HG03521 (cell line): Measurements from ENCODE around the gene SLC22A23.

Experiments used
- ATAC-seq: cut with Tn5 transposase; IDR thresholded peaks from one replicate; pipeline ENCODE4 v1.9.1; 2021; ENCODE audit warnings: mild to moderate bottlenecking, moderate library complexity; ENCODE audit not compliant: unreplicated experiment

Gene SLC22A23

GRCh38 chr6:3231247-3232016 is 225.4 kb downstream of the SLC22A23 start:
- no peak for ATAC-seq

GRCh38 chr6:3230900-3231246 is 226.0 kb downstream of the SLC22A23 start:
- no peak for ATAC-seq

GRCh38 chr6:3230256-3230882 is 226.5 kb downstream of the SLC22A23 start:
- no peak for ATAC-seq

GRCh38 chr6:3229566-3230178 is 227.2 kb downstream of the SLC22A23 start:
- no peak for ATAC-seq

GRCh38 chr6:3228771-3229565 is 227.9 kb downstream of the SLC22A23 start:
- no peak for ATAC-seq

GRCh38 chr6:3228046-3228671 is 228.7 kb downstream of the SLC22A23 start:
- no peak for ATAC-seq

- ATAC-seq, result no peak
Measured at GRCh38 chr6:3227363-3228045, 229.3 kb downstream of the SLC22A23 start, which contains the start of gene TUBB2B. Gene TUBB2B (minus strand): TSS chr6:3227653. CDS start chr6:3227543, 110 bp downstream.

GRCh38 chr6:3226481-3227362 is 230.1 kb downstream of the SLC22A23 start:
- no peak for ATAC-seq

GRCh38 chr6:3226042-3226441 is 230.8 kb downstream of the SLC22A23 start:
- ATAC-seq, result no peak

- no peak for ATAC-seq
Measured at GRCh38 chr6:3222506-3223038, 234.3 kb downstream of the SLC22A23 start.

- ATAC-seq, result no peak
Measured at GRCh38 chr6:3221578-3221977, 235.3 kb downstream of the SLC22A23 start.

GRCh38 chr6:3220366-3220765 is 236.5 kb downstream of the SLC22A23 start:
- ATAC-seq, result no peak
